Activated CD4-positive, alpha-beta memory T cell treated with anti-CD3 and anti-CD28 coated beads, Interleukin-2, amount 10 ng/mL, durations not matched to agents 7 days and 5 days (primary cell): Measurements from ENCODE around the gene SIX5. TPM values are rescaled to one million over a fixed set of nuclear protein-coding genes. Genes with fewer than 3 reads are reported as not detected.
A peak's percentile ranks its signal among the peaks of the same experiment; 100 is the strongest.

Source experiments
- CTCF ChIA-PET: fragments of 350-600 bp; sonication (Branson Sonifier 250); formaldehyde crosslinking; loops from one replicate; lab custom pipeline; 2021; ENCODE audit warnings: antibody characterized with exemption, inconsistent platforms; lab: Charles Lee
- POLR2A ChIA-PET: fragments of 350-600 bp; sonication (Branson Sonifier 250); formaldehyde crosslinking; loops from one replicate; lab custom pipeline; 2021; ENCODE audit warnings: antibody characterized with exemption; lab: Charles Lee
- DNase-seq: peaks from one replicate; pipeline ENCODE4 v3.0.0-alpha.2; 2020
- H3K27ac Mint-ChIP-seq: one replicate; pipeline ENCODE4 v1.8.0; 2021; ENCODE audit warnings: mild to moderate bottlenecking, mixed read lengths
- H3K27me3 Mint-ChIP-seq: one replicate; pipeline ENCODE4 v1.8.0; 2021; ENCODE audit warnings: mixed read lengths
- H3K36me3 Mint-ChIP-seq: one replicate; pipeline ENCODE4 v1.8.0; 2021; ENCODE audit warnings: low read depth, mixed read lengths
- H3K4me1 Mint-ChIP-seq: one replicate; pipeline ENCODE4 v1.8.0; 2021; ENCODE audit warnings: mixed read lengths
- H3K4me3 Mint-ChIP-seq: one replicate; pipeline ENCODE4 v1.8.0; 2021; ENCODE audit warnings: mild to moderate bottlenecking, mixed read lengths
- H3K9me3 Mint-ChIP-seq: one replicate; pipeline ENCODE4 v1.8.0; 2021; ENCODE audit warnings: mixed read lengths
- total RNA-seq, 2 experiments: library from RNA; stranded (reverse); gene quantifications; one replicate each; pipeline ENCODE4 v1.2.3, GENCODE V29; 2021

SIX5 gene
- 1 to 10 TPM; 1.6 to 1.7 TPM for total RNA-seq

- H3K4me3 Mint-ChIP-seq, result peak within 1 kb of the TSS; percentile 79
- peaks cover 18% of the 10 kb centered on the region for H3K4me1 Mint-ChIP-seq
- H3K27me3 Mint-ChIP-seq, result peaks cover 18% of the 10 kb centered on the region
- POLR2A ChIA-PET, result interaction anchor here (0.5 to 3.6 kb wide), 15 partner anchors 10 to 244 kb away, joined by 3 to 32 read pairs (median 6); partner anchors contain the start of genes DMWD, FBXO46, FOXA3 and IRF2BP1
- no peaks in the 10 kb centered on the region for H3K9me3 Mint-ChIP-seq
- DNase-seq, result peak; percentile 97
- CTCF ChIA-PET, result interaction anchor here (0.6 to 7.4 kb wide), 49 partner anchors 10 to 579 kb away, joined by 3 to 212 read pairs (median 4); partner anchors contain the start of genes DMPK, DMWD, FBXO46 and FOSB
- peak within 1 kb of the TSS; percentile 85 for H3K27ac Mint-ChIP-seq
- H3K36me3 Mint-ChIP-seq, result peaks cover 5% of the 10 kb centered on the region
These were observed at the start of gene SIX5 for GRCh38 chr19:45768984-45769782. Gene SIX5, minus strand, starts transcription at chr19:45769252. Its CDS starts 408 bp downstream, at chr19:45768844.

GRCh38 chr19:45817725-45818301 lies 48.8 kb upstream of the SIX5 start:
- Mint-ChIP-seq H3K27ac (no peak overlapping the region), H3K9me3 (no peaks in the 10 kb centered on the region), H3K27me3 (no peaks in the 10 kb centered on the region), H3K4me3 (no peak overlapping the region), H3K36me3 (peaks cover 11% of the 10 kb centered on the region), H3K4me1 (peaks cover 3% of the 10 kb centered on the region)
- POLR2A ChIA-PET, result interaction anchor here (1.3 to 2.0 kb wide), 2 partner anchors 43 to 45 kb away, joined by 3 to 6 read pairs; partner anchors contain the start of gene SYMPK
- CTCF ChIA-PET, result interaction anchor here (0.6 to 1.9 kb wide), 8 partner anchors 13 to 211 kb away, joined by 4 to 26 read pairs (median 9); partner anchors contain the start of genes FBXO46 and SIX5
- DNase-seq, result no peak

GRCh38 chr19:45817010-45817724 lies 48.1 kb upstream of the SIX5 start:
- H3K4me1 Mint-ChIP-seq, result peaks cover 3% of the 10 kb centered on the region
- H3K4me3 Mint-ChIP-seq, result no peak overlapping the region
- POLR2A ChIA-PET, result interaction anchor here (0.9 to 2.0 kb wide), 3 partner anchors 46 to 111 kb away, joined by 3 to 6 read pairs (median 3); partner anchors contain the start of gene SYMPK
- CTCF ChIA-PET, result interaction anchor here (0.5 to 1.9 kb wide), 40 partner anchors 8 to 725 kb away, joined by 3 to 26 read pairs (median 5); partner anchors contain the start of genes CCDC61, DMPK, DMWD and FBXO46
- no peaks in the 10 kb centered on the region for H3K9me3 Mint-ChIP-seq
- H3K27me3 Mint-ChIP-seq, result no peaks in the 10 kb centered on the region
- H3K27ac Mint-ChIP-seq, result no peak overlapping the region
- peak; percentile 96 for DNase-seq
- H3K36me3 Mint-ChIP-seq, result peaks cover 11% of the 10 kb centered on the region

- ChIA-PET CTCF (interaction anchor here (0.5 to 1.9 kb wide), 39 partner anchors 8 to 725 kb away, joined by 3 to 26 read pairs (median 5); partner anchors contain the start of genes CCDC61, DMPK, DMWD and FBXO46), POLR2A (interaction anchor here (0.9 to 2.0 kb wide), 3 partner anchors 46 to 111 kb away, joined by 3 to 6 read pairs (median 3); partner anchors contain the start of gene SYMPK)
- Mint-ChIP-seq H3K4me3 (no peak overlapping the region), H3K27ac (no peak overlapping the region), H3K9me3 (no peaks in the 10 kb centered on the region), H3K36me3 (peaks cover 11% of the 10 kb centered on the region), H3K4me1 (peaks cover 3% of the 10 kb centered on the region), H3K27me3 (no peaks in the 10 kb centered on the region)
- DNase-seq, result no peak
These were observed 47.4 kb upstream of the SIX5 start for GRCh38 chr19:45816236-45817009.

- CTCF ChIA-PET, result interaction anchor here (1.3 to 1.5 kb wide), 4 partner anchors 19 to 123 kb away, joined by 3 to 14 read pairs (median 6); partner anchors contain the start of genes DMWD and QPCTL
These were observed 46.6 kb upstream of the SIX5 start for GRCh38 chr19:45815481-45816216.

GRCh38 chr19:45814851-45815480 lies 45.9 kb upstream of the SIX5 start, which contains the start of gene RSPH6A:
Gene RSPH6A, minus strand, starts transcription at chr19:45815308. Its CDS starts 132 bp downstream, at chr19:45815176.
- DNase-seq, result no peak
- CTCF ChIA-PET, result interaction anchor here (0.5 to 1.4 kb wide), 4 partner anchors 15 to 1001 kb away, joined by 3 to 5 read pairs (median 4); partner anchors contain the start of gene SIX5
- peaks cover 9% of the 10 kb centered on the region for H3K4me1 Mint-ChIP-seq
- H3K4me3 Mint-ChIP-seq, result no peak within 1 kb of the TSS
- peaks cover 4% of the 10 kb centered on the region for H3K36me3 Mint-ChIP-seq
- H3K27me3 Mint-ChIP-seq, result no peaks in the 10 kb centered on the region
- no peak within 1 kb of the TSS for H3K27ac Mint-ChIP-seq
- POLR2A ChIA-PET, result interaction anchor here (1.2 kb wide), 1 partner anchor 47 kb away, joined by 3 read pairs; no protein-coding TSS in a partner anchor
- H3K9me3 Mint-ChIP-seq, result no peaks in the 10 kb centered on the region

More at GRCh38 chr19:45815481-45816216, 46.6 kb upstream of the SIX5 start:
- H3K36me3 Mint-ChIP-seq, result peaks cover 8% of the 10 kb centered on the region
- no peak overlapping the region for H3K4me3 Mint-ChIP-seq
- POLR2A ChIA-PET, result interaction anchor here (1.2 kb wide), 1 partner anchor 46 kb away, joined by 3 read pairs; no protein-coding TSS in a partner anchor
- no peak overlapping the region for H3K27ac Mint-ChIP-seq
- H3K27me3 Mint-ChIP-seq, result no peaks in the 10 kb centered on the region
- no peak for DNase-seq
- H3K4me1 Mint-ChIP-seq, result peaks cover 4% of the 10 kb centered on the region
- H3K9me3 Mint-ChIP-seq, result no peaks in the 10 kb centered on the region

GRCh38 chr19:45814166-45814780 lies 45.2 kb upstream of the SIX5 start:
- no peaks in the 10 kb centered on the region for H3K9me3 Mint-ChIP-seq

GRCh38 chr19:45812297-45812696 lies 43.2 kb upstream of the SIX5 start:
- Mint-ChIP-seq H3K27ac (no peak overlapping the region), H3K4me1 (peaks cover 17% of the 10 kb centered on the region), H3K36me3 (no peaks in the 10 kb centered on the region), H3K4me3 (no peak overlapping the region), H3K9me3 (no peaks in the 10 kb centered on the region), H3K27me3 (no peaks in the 10 kb centered on the region)
- POLR2A ChIA-PET, result no interaction called here
- no peak for DNase-seq
- CTCF ChIA-PET, result interaction anchor here (2.0 kb wide), 1 partner anchor 42 kb away, joined by 16 read pairs; the partner anchor contains the start of gene SIX5

More at GRCh38 chr19:45814166-45814780, 45.2 kb upstream of the SIX5 start:
- no peaks in the 10 kb centered on the region for H3K36me3 Mint-ChIP-seq
- no peak overlapping the region for H3K4me3 Mint-ChIP-seq
- DNase-seq, result no peak
- CTCF ChIA-PET, result interaction anchor here (0.5 to 1.4 kb wide), 4 partner anchors 14 to 1002 kb away, joined by 3 to 5 read pairs (median 4); partner anchors contain the start of gene SIX5
- H3K27ac Mint-ChIP-seq, result no peak overlapping the region
- POLR2A ChIA-PET, result interaction anchor here (0.7 to 1.2 kb wide), 4 partner anchors 15 to 72 kb away, joined by 3 read pairs; partner anchors contain the start of gene IRF2BP1
- peaks cover 16% of the 10 kb centered on the region for H3K4me1 Mint-ChIP-seq
- no peaks in the 10 kb centered on the region for H3K27me3 Mint-ChIP-seq

GRCh38 chr19:45809643-45810159 lies 40.6 kb upstream of the SIX5 start:
- ChIA-PET POLR2A (no interaction called here), CTCF (interaction anchor here (1.4 kb wide), 1 partner anchor 41 kb away, joined by 6 read pairs; the partner anchor contains the start of gene SIX5)
- Mint-ChIP-seq H3K27ac (peak overlapping the region; percentile 32), H3K27me3 (peaks cover 7% of the 10 kb centered on the region), H3K4me1 (peaks cover 14% of the 10 kb centered on the region), H3K36me3 (no peaks in the 10 kb centered on the region), H3K9me3 (no peaks in the 10 kb centered on the region), H3K4me3 (no peak overlapping the region)
- DNase-seq, result no peak

- Mint-ChIP-seq H3K27me3 (peaks cover 14% of the 10 kb centered on the region), H3K9me3 (no peaks in the 10 kb centered on the region), H3K4me3 (no peak overlapping the region), H3K36me3 (no peaks in the 10 kb centered on the region), H3K27ac (no peak overlapping the region), H3K4me1 (peaks cover 14% of the 10 kb centered on the region)
- CTCF ChIA-PET, result interaction anchor here (1.0 to 2.8 kb wide), 4 partner anchors 11 to 36 kb away, joined by 4 to 11 read pairs (median 7); partner anchors contain the start of gene SIX5
- DNase-seq, result no peak
- POLR2A ChIA-PET, result no interaction called here
These were observed 36.7 kb upstream of the SIX5 start for GRCh38 chr19:45805719-45806118.
